Stimulated activated CD4-positive, alpha-beta T cell treated with anti-CD3 and anti-CD28 coated beads, Interleukin-12 subunit alpha, Interleukin-12 subunit beta, amount 100 ng/mL, for 48 hours (primary cell): ENCODE measurements around the gene GUCA2A.
A peak's percentile ranks its signal among the peaks of the same experiment; 100 is the strongest.

ENCODE experiments used
- DNase-seq, 3 donors: peaks; one replicate each; pipeline ENCODE4 v3.0.0-alpha.2; 2020; ENCODE audit warnings: low read depth in 2 of 3, low spot score in 1 of 3

The GUCA2A gene

GRCh38 chr1:42155362-42155761, 9.2 kb downstream of the GUCA2A start:
- DNase-seq = no peak

DNA sequence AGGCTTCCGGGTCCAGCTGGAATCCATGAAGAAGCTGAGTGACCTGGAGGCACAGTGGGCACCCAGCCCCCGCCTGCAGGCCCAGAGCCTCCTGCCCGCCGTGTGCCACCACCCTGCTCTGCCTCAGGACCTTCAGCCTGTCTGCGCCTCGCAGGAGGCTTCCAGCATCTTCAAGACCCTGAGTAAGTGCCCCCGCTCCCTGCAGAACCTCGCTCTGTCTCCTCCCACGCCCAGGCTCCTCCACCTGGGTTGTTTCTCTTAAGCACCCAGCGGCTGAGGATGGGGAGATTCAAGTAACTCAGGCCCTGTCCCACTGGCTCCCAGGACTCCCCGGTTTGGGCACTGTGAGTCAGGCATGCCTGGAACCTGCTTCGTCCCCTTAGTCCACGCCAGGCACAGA, 9.9 kb downstream of the GUCA2A start:
- no peak for DNase-seq

- no peak for DNase-seq
Observed at GRCh38 chr1:42153624-42154023, 10.9 kb downstream of the GUCA2A start.

GRCh38 chr1:42152907-42153600, 11.5 kb downstream of the GUCA2A start, which contains the start of gene GUCA2B:
GUCA2B (plus strand) TSS chr1:42153410; CDS start chr1:42153451, 41 bp downstream.
- DNase-seq = no peak

GRCh38 chr1:42152119-42152518, 12.4 kb downstream of the GUCA2A start:
- DNase-seq = no peak

- no peak for DNase-seq
Observed at GRCh38 chr1:42150651-42151050, 13.9 kb downstream of the GUCA2A start.

GRCh38 chr1:42148166-42148565, 16.4 kb downstream of the GUCA2A start:
- no peak for DNase-seq

- DNase-seq = peak; percentile 53 to 71 (median 61)
Observed at GRCh38 chr1:42146626-42147320, 17.8 kb downstream of the GUCA2A start.

- no peak for DNase-seq
Observed at GRCh38 chr1:42145764-42146625, 18.6 kb downstream of the GUCA2A start.

DNA sequence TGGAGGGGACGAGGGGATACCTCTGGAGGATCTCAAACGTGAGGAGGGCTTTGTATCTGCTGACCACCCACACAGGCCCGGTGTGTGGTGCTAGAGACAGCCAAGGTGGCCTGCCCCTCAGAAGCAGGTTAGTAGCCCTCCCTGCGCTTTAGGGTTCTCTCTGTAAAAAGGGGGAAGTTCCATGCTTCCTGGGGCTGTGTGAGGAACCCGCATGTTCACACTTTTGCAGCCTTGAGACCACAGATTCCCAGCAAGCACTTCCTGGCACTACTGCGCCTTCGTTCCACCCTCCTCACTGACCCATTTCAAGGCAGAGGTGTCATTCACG, 19.2 kb downstream of the GUCA2A start:
- DNase-seq = no peak

DNA sequence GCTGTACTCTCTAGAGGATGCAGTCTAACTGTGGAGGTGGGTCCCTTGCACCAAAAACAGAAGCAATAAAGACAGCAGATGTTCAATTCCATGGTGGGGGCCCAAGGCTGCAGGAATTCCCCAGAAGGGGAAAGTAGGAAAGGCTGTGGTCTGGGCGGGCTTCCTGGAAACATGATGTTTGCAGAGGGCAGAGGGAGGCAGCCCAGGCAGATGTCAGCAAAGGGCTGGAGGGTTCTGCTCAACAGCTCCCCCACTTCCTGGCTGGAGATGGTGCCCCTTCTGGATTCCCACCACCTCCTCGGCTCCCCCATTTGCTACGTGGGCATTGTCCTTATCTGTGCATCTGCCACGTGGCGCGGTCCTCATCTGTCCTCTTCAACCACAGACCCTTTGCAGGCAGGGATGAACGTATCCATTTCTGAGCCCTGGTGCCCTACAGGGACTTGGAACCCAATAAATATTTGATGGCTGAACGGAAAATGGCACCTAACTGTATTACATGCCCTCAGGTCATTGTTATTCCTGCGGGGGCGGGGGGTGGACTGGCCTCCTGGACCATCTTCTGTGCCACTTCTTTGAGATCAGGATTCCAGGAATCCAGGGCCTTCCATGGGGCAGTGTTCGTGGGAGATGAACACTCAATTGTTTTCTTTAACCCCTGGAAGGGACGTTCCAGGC, 19.7 kb downstream of the GUCA2A start:
- no peak for DNase-seq

- DNase-seq = no peak
Observed at GRCh38 chr1:42143896-42144710, 20.4 kb downstream of the GUCA2A start.

DNA sequence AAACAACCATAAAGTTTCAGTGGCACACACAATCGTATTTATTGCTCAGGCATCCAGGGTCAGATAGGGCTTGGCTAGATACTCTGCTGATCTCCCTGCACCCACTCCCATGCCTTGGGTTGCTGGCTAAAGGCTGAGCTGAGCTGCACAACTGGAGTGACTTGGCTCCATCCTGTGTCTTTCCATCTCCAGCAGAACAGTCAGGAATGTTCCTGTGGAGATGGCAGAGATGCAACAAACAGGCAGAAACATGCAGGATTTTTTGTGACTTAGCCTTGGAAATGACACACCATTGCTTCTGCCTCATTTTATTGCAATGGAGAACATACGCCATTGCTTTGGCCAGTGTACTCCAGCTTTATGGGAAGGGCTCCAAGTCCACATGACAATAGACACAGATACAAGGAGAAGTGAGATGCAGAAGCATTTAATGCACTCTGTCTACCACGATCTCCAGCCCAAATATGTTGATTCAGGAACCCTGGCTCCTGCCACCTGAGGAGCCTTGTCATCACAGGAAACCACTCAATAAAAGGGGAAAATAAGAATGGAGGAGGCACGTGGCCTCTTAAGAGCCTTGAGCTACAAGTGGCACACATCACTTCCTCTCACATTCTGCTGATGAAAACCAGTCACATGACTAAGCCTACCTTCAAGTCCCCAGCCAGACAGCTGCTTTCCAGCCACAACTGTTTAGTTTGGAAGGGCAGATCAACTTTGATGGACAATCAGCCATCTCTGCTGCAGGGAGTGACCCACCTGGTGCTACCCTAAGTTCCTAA, 21.5 kb downstream of the GUCA2A start:
- no peak for DNase-seq

DNA sequence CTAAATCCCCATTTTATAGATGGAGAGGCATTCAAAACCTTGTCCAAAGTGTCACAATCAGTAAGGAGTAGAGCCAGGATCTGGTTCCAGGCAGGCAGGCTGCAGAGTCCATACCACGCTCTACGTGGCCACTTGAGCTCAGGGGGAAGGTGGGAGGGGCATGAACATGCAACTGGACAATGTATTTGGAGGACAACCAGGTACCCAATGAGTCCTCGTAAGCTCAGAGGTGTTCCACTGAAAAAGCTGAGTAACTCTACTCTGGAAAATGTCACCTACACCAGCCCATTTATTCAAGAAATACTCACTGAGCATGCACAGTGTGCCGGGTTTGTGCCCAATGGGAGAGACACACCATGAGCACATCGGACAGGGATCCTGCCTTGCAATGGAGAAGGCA, 22.6 kb downstream of the GUCA2A start:
- no peak for DNase-seq

- no peak for DNase-seq
Observed at GRCh38 chr1:42140191-42140590, 24.4 kb downstream of the GUCA2A start.

DNA sequence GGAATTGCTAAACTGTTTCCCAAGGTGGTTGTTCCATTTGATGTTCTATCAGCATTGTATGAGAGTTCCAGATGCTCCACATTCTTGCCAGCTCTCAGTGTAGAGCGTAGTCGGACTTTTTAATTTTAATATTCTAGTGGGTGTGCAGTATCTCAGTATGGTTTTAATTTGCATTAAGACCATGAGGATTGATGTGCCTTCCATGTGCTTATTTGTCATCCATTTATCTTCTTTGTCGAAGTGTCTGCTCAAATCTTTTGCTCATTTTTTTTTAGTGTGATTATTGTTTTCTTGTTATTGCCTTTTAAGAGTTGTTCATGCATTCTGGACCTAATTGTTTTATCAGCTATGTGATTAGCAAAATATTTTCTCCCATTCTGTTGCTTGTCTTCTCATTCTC, 25.1 kb downstream of the GUCA2A start:
- no peak for DNase-seq

- no peak for DNase-seq
Observed at GRCh38 chr1:42138586-42138985, 26.0 kb downstream of the GUCA2A start.

DNA sequence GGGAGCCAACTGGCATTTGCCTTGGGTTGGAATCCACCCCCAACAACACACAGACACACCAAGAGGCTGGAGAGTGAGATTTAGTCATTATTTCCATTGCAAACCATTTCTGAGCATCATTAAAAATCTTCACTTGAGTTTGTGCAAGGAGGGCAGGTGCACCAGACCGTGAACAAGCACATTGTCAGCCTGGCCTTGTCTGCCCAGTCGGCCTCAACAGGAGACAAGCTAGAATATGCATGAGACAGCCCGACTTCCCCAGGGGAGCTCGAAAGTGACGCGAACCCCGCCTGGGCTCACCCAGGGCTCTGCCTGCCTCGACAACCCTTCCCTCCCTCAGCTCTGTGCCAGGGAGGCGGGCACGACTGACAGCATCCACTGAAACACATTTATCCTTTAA, 26.8 kb downstream of the GUCA2A start:
- no peak for DNase-seq

DNA sequence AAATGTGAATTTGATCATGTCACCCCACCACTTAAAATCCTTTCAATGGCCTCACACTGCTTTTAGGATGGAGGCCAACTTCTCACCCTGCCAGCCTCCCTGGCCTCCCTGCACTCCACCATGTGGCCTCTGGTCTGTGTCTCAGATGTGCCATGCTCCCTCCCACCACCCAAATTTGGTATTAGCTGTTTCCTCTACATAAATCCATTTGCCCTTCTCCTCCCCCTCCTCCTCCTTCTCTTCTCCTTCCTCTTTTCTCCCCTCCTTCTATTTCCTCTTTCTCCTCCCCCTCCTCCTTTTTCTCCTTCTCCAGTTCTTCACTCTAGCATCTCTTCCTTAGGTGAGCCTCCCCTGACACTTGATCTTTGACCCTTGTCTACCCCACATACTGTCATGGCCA, 28.1 kb downstream of the GUCA2A start:
- DNase-seq = no peak

GRCh38 chr1:42135426-42135825, 29.1 kb downstream of the GUCA2A start:
- no peak for DNase-seq
